Endothelial cell (in vitro differentiated cells): ENCODE data around the gene TRAF3. TPM values are rescaled to one million over a fixed set of nuclear protein-coding genes. Genes with fewer than 3 reads are reported as not detected.

Source experiments
- DNase-seq: peaks from one replicate; pipeline ENCODE4 v3.0.0; 2021; ENCODE audit warnings: low spot score
- H3K27ac Mint-ChIP-seq: one replicate; pipeline ENCODE4 v1.8.0; 2021; ENCODE audit warnings: mixed read lengths, inconsistent platforms; ENCODE audit not compliant: unreplicated experiment
- H3K27me3 Mint-ChIP-seq: one replicate; pipeline ENCODE4 v1.8.0; 2021; ENCODE audit warnings: mild to moderate bottlenecking, moderate library complexity, mixed read lengths, inconsistent platforms; ENCODE audit not compliant: unreplicated experiment
- H3K36me3 Mint-ChIP-seq: one replicate; pipeline ENCODE4 v1.8.0; 2021; ENCODE audit warnings: mild to moderate bottlenecking, low read depth, mixed read lengths, inconsistent platforms; ENCODE audit not compliant: unreplicated experiment
- H3K4me1 Mint-ChIP-seq: one replicate; pipeline ENCODE4 v1.8.0; 2021; ENCODE audit warnings: mild to moderate bottlenecking, mixed read lengths, inconsistent platforms; ENCODE audit not compliant: unreplicated experiment
- H3K4me3 Mint-ChIP-seq: one replicate; pipeline ENCODE4 v1.8.0; 2021; ENCODE audit warnings: mild to moderate bottlenecking, mixed read lengths, inconsistent platforms; ENCODE audit not compliant: unreplicated experiment
- H3K9me3 Mint-ChIP-seq: one replicate; pipeline ENCODE4 v1.8.0; 2021; ENCODE audit warnings: mixed read lengths, inconsistent platforms; ENCODE audit not compliant: unreplicated experiment
- CTCF ChIP-seq: fragments of 200-600 bp; sonication (generic); IDR thresholded peaks from one replicate; pipeline ENCODE4 v1.5.0; 2021; ENCODE audit warnings: antibody characterized with exemption; ENCODE audit not compliant: unreplicated experiment
- total RNA-seq: library from RNA; stranded (reverse); fragmentation: NEBNext Ultra II Directional; extraction: Animal tissue kit (Norgen Biotek cat#: 25700); gene quantifications from one replicate; pipeline ENCODE4 v1.2.1, GENCODE V29; 2021; ENCODE audit not compliant: unreplicated experiment

The TRAF3 gene
- total RNA-seq, 1 donor from 2014 or later = 9.7 TPM

GRCh38 chr14:102795060-102795925, 18.0 kb downstream of the TRAF3 start:
- peaks cover 4% of the 10 kb centered on the region for H3K4me1 Mint-ChIP-seq
- no peak for TF ChIP-seq CTCF
- no peaks in the 10 kb centered on the region for H3K9me3 Mint-ChIP-seq
- H3K36me3 Mint-ChIP-seq = no peaks in the 10 kb centered on the region
- H3K27me3 Mint-ChIP-seq = peaks cover 6% of the 10 kb centered on the region
- peak overlapping the region; percentile 89 for H3K27ac Mint-ChIP-seq
- peak; percentile 15 for DNase-seq
- no peak overlapping the region for H3K4me3 Mint-ChIP-seq

- peaks cover 4% of the 10 kb centered on the region for H3K4me1 Mint-ChIP-seq
- H3K4me3 Mint-ChIP-seq = no peak overlapping the region
- no peak for TF ChIP-seq CTCF
- H3K27ac Mint-ChIP-seq = no peak overlapping the region
- no peaks in the 10 kb centered on the region for H3K9me3 Mint-ChIP-seq
- no peaks in the 10 kb centered on the region for H3K36me3 Mint-ChIP-seq
- DNase-seq = no peak
- peaks cover 6% of the 10 kb centered on the region for H3K27me3 Mint-ChIP-seq
Measured at GRCh38 chr14:102796661-102797190, 19.5 kb downstream of the TRAF3 start.

- Mint-ChIP-seq H3K9me3 (no peaks in the 10 kb centered on the region), H3K27ac (no peak overlapping the region), H3K4me3 (no peak overlapping the region), H3K4me1 (peaks cover 4% of the 10 kb centered on the region), H3K27me3 (peaks cover 6% of the 10 kb centered on the region), H3K36me3 (no peaks in the 10 kb centered on the region)
- no peak for TF ChIP-seq CTCF
- no peak for DNase-seq
Measured at GRCh38 chr14:102798926-102799325, 21.7 kb downstream of the TRAF3 start.

GRCh38 chr14:102799684-102800562, 22.7 kb downstream of the TRAF3 start:
- DNase-seq = no peak
- Mint-ChIP-seq H3K4me3 (no peak overlapping the region), H3K27ac (no peak overlapping the region), H3K9me3 (no peaks in the 10 kb centered on the region), H3K4me1 (peaks cover 4% of the 10 kb centered on the region), H3K36me3 (peaks cover under 1% of the 10 kb centered on the region), H3K27me3 (peaks cover 4% of the 10 kb centered on the region)
- no peak for TF ChIP-seq CTCF
